GM15510 (cell line): Measurements from ENCODE around the gene NOL9.

Experiments used
- POLR2A ChIP-seq: IDR thresholded peaks from 3 replicates; pipeline ENCODE4 v1.6.1; 2011; ENCODE audit warnings: borderline replicate concordance; ENCODE audit not compliant: insufficient read length; ENCODE audit errors: extremely low read depth

NOL9 gene

GRCh38 chr1:6476483-6476882 is 77.8 kb downstream of the NOL9 start:
- no peak for TF ChIP-seq POLR2A

GRCh38 chr1:6475381-6476133 is 78.8 kb downstream of the NOL9 start:
- TF ChIP-seq POLR2A, result no peak

GRCh38 chr1:6474815-6475282 is 79.5 kb downstream of the NOL9 start:
- no peak for TF ChIP-seq POLR2A

DNA sequence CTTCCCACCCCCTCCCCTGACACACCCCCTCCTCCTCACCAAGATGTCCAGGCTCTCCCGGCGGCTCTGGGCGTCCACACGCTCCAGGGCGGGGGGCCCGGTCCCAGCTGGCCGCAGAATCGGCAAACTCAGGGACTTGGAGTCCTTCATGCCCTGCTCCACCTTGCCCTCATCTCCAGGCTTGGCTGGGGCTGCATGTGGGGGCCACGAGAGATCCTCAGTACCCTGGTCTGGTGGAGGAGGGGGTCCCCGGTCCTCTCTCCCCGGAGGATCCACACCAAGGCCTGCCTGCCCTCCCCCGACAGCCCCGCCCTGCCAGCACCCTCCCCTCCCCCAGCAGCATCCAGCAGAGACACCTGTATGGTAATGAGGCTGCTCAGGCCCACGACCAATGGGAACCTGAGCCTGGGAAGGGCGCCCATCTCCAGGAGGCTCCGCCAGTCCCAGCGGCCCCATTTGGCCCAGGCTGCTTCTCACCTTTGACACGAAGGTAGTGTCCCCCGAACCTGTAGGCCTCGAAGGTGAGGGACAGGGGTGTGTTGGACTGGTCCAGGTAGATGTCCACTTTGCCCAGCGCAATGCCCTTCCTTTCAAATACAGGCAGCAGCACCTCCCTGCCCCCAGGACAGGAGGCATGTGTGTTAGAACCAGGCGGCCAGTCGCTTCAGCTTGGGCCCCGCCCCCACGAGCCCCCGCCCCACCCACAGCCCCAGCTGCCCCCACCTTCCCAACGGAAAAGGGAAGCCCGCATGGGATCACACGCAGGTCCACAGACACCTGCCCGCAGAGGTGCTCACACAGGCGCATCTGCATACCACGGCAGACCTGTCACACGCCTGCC is 80.1 kb downstream of the NOL9 start:
- no peak for TF ChIP-seq POLR2A

- TF ChIP-seq POLR2A, result no peak
These were observed 81.2 kb downstream of the NOL9 start for GRCh38 chr1:6473156-6473555.

DNA sequence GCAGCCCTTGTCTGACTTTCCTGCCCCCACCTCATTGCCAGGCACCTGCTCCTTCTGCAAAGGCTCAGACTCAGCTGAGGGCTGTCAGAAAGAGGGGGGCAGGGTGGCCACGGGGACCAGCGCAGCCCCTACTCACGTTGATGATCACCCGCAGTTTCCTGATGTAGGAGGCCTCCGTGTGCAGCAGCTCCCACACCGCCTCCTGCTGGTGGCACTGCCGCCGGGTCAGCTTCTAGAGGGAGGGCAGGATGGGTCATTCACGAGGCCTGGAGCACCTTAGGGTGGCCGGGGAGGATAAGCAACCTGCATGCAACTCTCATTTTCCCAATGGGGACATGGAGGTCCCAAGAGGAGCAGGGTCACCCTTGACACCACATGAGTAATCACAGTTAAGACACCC is 81.9 kb downstream of the NOL9 start:
- no peak for TF ChIP-seq POLR2A

- TF ChIP-seq POLR2A, result no peak
These were observed 82.3 kb downstream of the NOL9 start for GRCh38 chr1:6471970-6472368.
